GM12891 (cell line): ENCODE measurements around the gene CTNNA2.

Experiments used
- DNase-seq: peaks from one replicate; pipeline ENCODE4 v3.0.0; 2011; ENCODE audit warnings: low spot score; ENCODE audit not compliant: insufficient read length
- FAIRE-seq: peaks from 2 replicates; lab custom pipeline; 2011; peaks lifted over from hg19 to GRCh38; lab: Jason Lieb, UNC
- PAX5 ChIP-seq: IDR thresholded peaks from 2 replicates; pipeline ENCODE4 v1.6.1; 2011; ENCODE audit warnings: low read length, moderate library complexity, mild to moderate bottlenecking; ENCODE audit not compliant: insufficient read depth, severe bottlenecking
- POLR2A ChIP-seq: IDR thresholded peaks from 2 replicates; pipeline ENCODE4 v1.6.1; 2011; ENCODE audit warnings: low read depth, low read length, control low read depth
- POLR2AphosphoS5 ChIP-seq: IDR thresholded peaks from 2 replicates; pipeline ENCODE4 v1.6.1; 2011; ENCODE audit warnings: low read depth, low read length, control low read depth
- POU2F2 ChIP-seq: IDR thresholded peaks from 2 replicates; pipeline ENCODE4 v1.6.1; 2011; ENCODE audit warnings: low read depth, mild to moderate bottlenecking, control low read depth, low read length, moderate library complexity
- SPI1 ChIP-seq: IDR thresholded peaks from 2 replicates; pipeline ENCODE4 v1.6.1; 2011; ENCODE audit warnings: low read depth, low read length, control low read depth
- TAF1 ChIP-seq: IDR thresholded peaks from 2 replicates; pipeline ENCODE4 v1.6.1; 2011; ENCODE audit warnings: low read depth, low read length, control low read depth

Gene CTNNA2

DNA sequence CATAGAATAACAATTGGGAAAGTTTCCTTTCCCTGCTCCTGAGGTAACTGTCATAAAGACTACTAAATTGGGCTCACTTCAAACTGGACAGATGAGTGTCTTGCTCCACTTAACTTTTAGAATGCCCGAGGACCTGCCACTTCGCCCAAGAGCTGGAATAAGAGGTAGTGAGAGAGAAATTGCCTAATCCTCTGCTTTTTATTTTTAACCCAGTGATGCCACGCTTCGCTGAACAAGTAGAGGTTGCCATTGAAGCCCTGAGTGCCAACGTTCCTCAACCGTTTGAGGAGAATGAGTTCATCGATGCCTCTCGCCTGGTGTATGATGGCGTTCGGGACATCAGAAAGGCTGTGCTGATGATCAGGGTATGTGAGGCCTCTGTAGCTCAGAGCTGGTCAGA is 1061.1 kb downstream of the CTNNA2 start:
- TF ChIP-seq POLR2A (no peak), TAF1 (no peak), SPI1 (no peak), PAX5 (no peak), POLR2AphosphoS5 (no peak), POU2F2 (no peak)
- DNase-seq (no peak), FAIRE-seq (no peak)

DNA sequence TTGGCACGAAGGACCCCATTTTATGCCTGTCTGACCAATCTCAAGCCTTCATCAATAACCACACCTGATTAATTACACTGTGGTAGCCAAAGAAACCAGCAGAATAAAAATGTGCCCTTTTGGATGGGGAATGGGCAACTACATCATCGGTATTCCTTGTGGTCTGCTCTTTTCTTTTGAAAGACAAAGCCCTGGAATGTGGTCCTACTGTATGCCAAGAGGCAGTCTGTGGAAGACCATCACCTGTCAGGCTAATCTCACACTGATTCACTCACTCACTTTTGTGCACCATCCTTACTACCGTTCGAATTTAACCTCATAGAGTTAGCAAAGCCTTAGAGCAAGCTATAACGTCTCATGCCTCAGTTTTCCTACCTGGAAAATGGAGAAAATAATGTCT is 1066.9 kb downstream of the CTNNA2 start:
- DNase-seq, result no peak
- TF ChIP-seq SPI1, result no peak
- no peak for TF ChIP-seq POLR2A
- no peak for TF ChIP-seq POU2F2
- no peak for TF ChIP-seq TAF1
- TF ChIP-seq POLR2AphosphoS5, result no peak
- no peak for TF ChIP-seq PAX5
- FAIRE-seq, result no peak

DNA sequence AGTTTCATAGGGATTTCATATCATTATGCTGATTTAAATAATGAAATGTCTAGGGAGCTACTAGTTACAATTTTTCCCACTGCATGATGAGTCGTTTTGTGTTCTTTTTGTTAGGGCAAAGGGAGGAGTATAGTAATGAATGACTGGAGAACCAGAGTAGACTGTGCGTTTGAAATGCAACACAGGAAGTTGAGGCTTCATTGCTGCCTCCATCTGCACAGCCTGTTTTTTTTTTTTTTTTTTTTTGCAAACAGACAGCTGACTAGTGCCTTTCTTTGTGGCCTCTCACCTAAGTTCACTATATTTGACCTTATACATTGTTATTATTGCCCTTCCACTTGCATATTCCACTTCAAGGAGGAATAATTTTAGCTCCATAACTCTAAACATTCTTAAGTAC is 1078.4 kb downstream of the CTNNA2 start:
- DNase-seq (no peak), FAIRE-seq (no peak)
- no peak for TF ChIP-seq SPI1
- TF ChIP-seq PAX5, result no peak
- no peak for TF ChIP-seq POU2F2
- no peak for TF ChIP-seq TAF1
- no peak for TF ChIP-seq POLR2A
- no peak for TF ChIP-seq POLR2AphosphoS5

DNA sequence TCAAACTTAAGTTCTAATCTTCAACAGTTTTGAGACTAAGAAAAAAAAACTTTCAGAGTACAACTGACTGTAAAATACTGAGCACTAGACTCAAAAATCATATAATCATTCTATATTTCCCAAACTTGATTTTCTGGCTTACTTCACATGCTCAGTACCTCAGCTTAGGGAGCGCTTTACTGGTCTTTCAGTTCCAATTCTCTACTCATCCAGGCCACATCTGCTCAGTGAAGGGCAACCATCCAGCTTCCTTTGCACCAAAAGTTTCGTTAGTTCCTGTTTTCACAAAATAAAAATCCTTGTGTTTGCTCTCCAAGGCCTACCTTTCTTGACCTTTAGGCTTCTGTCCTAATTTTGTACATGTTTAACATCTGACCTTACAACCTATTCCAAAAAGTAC is 1079.3 kb downstream of the CTNNA2 start:
- no peak for TF ChIP-seq POLR2AphosphoS5
- TF ChIP-seq TAF1, result no peak
- TF ChIP-seq SPI1, result no peak
- TF ChIP-seq POLR2A, result no peak
- TF ChIP-seq PAX5, result no peak
- TF ChIP-seq POU2F2, result no peak

DNA sequence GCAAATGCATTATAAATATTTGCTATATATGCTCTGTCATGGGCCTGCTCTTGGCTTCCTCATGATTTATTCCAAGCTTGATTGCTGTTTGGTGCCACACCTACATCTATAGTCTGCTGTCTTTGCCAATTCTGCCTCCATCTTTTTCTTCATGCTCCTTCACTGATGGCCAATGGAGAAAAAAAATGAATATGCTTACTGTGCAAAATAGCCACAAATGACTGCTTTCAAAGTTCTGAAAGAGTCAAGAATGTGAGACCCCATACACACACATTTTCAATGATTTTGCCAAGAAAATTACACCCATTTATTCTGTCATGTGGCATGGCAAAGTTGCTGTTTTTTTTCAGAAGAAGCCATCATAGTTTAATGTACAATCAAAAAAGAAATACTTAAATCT is 1097.3 kb downstream of the CTNNA2 start:
- FAIRE-seq (no peak), DNase-seq (no peak)
- TF ChIP-seq SPI1 (no peak), TAF1 (no peak), PAX5 (no peak), POU2F2 (no peak), POLR2AphosphoS5 (no peak), POLR2A (no peak)

More for the DNA sequence above, 1079.3 kb downstream of the CTNNA2 start:
- DNase-seq (no peak), FAIRE-seq (no peak)

DNA sequence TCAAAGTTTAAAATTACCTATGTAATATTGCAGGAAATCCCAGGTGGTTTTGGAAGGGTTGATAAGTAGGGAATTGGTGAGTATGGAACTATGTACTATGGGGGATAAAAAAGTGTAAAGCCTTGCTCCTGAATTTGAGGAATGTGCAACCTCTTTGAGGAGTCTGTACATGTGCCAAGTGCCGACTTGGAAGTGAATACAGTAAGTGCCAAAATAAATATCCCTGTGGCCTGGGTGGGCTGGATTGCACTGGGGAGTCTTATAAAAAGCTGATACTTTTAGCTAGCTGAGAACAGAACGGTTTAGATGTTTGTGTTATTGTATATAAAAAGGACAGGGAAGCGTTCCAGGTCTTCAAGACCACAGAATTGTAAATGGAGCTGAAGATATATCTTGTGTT is 1108.8 kb downstream of the CTNNA2 start:
- TF ChIP-seq POLR2AphosphoS5 (no peak), PAX5 (no peak), POU2F2 (no peak), POLR2A (no peak), TAF1 (no peak), SPI1 (no peak)
- FAIRE-seq (no peak), DNase-seq (no peak)

DNA sequence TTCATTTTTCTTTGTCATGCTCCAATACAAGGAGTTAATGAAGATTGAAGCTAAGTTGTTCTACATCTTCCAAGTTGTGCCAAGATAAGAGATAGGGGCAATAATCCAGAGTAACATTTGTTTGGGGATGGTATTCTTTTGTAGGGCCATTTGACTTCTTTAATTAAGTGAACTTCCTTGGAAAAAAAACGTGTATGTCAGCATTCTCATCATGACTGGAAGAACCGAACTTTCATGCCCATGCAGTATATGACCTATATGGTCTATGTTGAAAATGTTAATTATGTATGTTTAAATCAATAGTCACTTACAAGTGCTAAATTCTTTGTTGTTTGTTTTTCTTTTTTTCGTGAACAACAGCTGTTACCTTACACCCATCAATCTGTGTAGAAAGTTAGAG is 1111.2 kb downstream of the CTNNA2 start:
- DNase-seq (no peak), FAIRE-seq (no peak)
- TF ChIP-seq TAF1 (no peak), POU2F2 (no peak), POLR2AphosphoS5 (no peak), PAX5 (no peak), POLR2A (no peak), SPI1 (no peak)

DNA sequence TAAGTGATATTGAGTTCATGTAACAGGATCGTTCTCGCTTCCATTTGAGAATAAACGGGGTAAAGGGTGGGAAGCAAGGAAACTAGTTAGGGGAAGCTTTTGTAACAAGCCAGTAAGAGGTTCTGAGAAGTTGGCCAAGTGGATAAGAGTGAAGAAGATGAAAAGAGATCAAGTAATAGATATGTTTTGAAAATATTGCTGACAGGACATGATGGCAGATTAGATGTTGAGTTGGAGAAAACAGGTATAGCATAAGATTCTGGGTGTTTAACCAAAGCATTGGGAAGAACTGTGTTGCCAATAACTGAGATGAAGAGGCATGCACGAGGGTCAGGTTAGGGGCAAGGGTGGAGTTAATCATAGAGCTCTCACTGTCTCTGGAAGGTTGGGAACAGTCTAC is 1121.7 kb downstream of the CTNNA2 start:
- DNase-seq (no peak), FAIRE-seq (no peak)
- TF ChIP-seq POU2F2 (no peak), TAF1 (no peak), POLR2AphosphoS5 (no peak), SPI1 (no peak)

DNA sequence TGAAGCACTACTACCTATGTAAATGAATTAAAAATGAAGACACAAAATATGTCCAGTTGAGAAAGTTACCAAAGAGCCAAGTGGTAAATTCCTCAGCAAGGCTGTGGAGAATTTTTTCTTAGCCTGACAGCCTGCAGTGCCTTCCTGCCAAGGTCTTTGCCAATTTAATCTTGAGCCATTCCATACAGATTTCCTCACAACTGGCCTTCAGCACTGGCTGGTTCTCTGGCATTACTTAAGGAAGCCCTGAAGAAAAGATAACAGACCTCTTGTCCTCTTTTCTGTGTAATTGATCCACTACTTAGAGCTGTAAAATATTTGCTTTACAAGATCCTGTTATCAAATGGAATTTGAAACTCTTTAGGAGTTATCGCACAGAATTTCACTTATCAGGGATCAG is 1125.9 kb downstream of the CTNNA2 start:
- TF ChIP-seq TAF1, result no peak
- no peak for TF ChIP-seq SPI1
- TF ChIP-seq PAX5, result no peak
- TF ChIP-seq POU2F2, result no peak
- TF ChIP-seq POLR2AphosphoS5, result no peak
- DNase-seq, result no peak
- no peak for FAIRE-seq

DNA sequence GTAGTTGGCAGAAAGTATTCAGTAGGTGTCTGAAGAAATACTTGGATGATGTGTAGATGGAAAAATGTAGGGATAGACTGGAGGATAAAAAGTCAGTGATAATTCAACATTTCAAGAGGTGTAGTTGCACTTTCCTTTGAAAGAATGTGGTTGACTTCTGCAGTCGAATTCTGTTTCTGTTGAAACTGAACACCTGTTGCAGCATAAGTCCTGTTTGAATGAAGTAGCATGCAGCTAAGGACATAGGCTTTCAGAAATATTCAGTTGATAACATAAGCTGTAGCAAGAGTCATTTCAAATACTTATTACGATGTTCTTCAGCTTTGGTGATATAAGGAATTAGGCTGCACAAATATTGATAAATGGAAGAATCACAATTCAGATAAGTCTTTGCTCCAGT is 1129.6 kb downstream of the CTNNA2 start:
- FAIRE-seq, result no peak
- TF ChIP-seq SPI1 (no peak), PAX5 (no peak), POLR2A (no peak), POU2F2 (no peak), POLR2AphosphoS5 (no peak), TAF1 (no peak)
- no peak for DNase-seq

DNA sequence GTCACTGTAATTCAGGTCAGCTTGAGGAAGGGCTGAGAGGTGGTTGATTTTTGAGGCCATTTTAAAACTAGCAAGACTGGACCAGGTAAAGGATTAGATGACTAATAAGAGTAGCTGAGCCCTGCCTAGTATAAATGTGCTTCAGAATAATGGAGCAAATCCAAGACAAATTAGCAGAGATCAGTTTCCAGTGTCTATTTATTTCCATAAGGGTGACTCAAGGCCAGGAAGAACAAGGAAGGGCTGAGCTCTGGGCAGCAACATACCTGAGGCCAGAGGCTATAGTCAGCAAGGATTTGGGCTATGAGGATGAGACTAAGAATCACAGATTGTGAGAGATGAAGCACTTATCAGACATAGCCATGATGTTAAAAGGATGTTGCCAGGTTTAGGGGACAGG is 1130.7 kb downstream of the CTNNA2 start:
- TF ChIP-seq POLR2AphosphoS5 (no peak), POU2F2 (no peak), POLR2A (no peak), PAX5 (no peak), SPI1 (no peak), TAF1 (no peak)
- DNase-seq (no peak), FAIRE-seq (no peak)
